Nephron progenitor cell (in vitro differentiated cells): ENCODE results near the gene CLCNKB.

Source experiments
- DNase-seq: peaks from one replicate; pipeline ENCODE4 v3.0.0; 2021
- H3K27ac Mint-ChIP-seq: 2 replicates; pipeline ENCODE4 v1.8.0; 2021; ENCODE audit warnings: mild to moderate bottlenecking, moderate library complexity, mixed read lengths
- H3K27me3 Mint-ChIP-seq: 2 replicates; pipeline ENCODE4 v1.8.0; 2021; ENCODE audit warnings: mild to moderate bottlenecking, low read depth, mixed read lengths; ENCODE audit not compliant: poor library complexity
- H3K36me3 Mint-ChIP-seq: 2 replicates; pipeline ENCODE4 v1.8.0; 2021; ENCODE audit warnings: low read depth, mixed read lengths
- H3K4me1 Mint-ChIP-seq: 2 replicates; pipeline ENCODE4 v1.8.0; 2021; ENCODE audit warnings: mixed read lengths
- H3K4me3 Mint-ChIP-seq: 2 replicates; pipeline ENCODE4 v1.8.0; 2021; ENCODE audit warnings: mild to moderate bottlenecking, moderate library complexity, mixed read lengths
- H3K9me3 Mint-ChIP-seq: 2 replicates; pipeline ENCODE4 v1.8.0; 2021; ENCODE audit warnings: mild to moderate bottlenecking, moderate library complexity, mixed read lengths
- TF ChIP-seq, protein P1 (sequence below): fragments of 200-600 bp; sonication (generic); IDR thresholded peaks from 2 replicates; pipeline ENCODE4 v1.5.0; 2021; ENCODE audit warnings: antibody characterized with exemption

CLCNKB gene

GRCh38 chr1:16072095-16072494 is 28.5 kb downstream of the CLCNKB start:
- Mint-ChIP-seq H3K36me3 (no peaks in the 10 kb centered on the region), H3K27me3 (peaks cover 53% of the 10 kb centered on the region), H3K4me3 (peak overlapping the region; percentile 35), H3K27ac (no peak overlapping the region), H3K9me3 (no peaks in the 10 kb centered on the region), H3K4me1 (peaks cover 35% of the 10 kb centered on the region)
- no peak for DNase-seq
- TF ChIP-seq, protein P1, sequence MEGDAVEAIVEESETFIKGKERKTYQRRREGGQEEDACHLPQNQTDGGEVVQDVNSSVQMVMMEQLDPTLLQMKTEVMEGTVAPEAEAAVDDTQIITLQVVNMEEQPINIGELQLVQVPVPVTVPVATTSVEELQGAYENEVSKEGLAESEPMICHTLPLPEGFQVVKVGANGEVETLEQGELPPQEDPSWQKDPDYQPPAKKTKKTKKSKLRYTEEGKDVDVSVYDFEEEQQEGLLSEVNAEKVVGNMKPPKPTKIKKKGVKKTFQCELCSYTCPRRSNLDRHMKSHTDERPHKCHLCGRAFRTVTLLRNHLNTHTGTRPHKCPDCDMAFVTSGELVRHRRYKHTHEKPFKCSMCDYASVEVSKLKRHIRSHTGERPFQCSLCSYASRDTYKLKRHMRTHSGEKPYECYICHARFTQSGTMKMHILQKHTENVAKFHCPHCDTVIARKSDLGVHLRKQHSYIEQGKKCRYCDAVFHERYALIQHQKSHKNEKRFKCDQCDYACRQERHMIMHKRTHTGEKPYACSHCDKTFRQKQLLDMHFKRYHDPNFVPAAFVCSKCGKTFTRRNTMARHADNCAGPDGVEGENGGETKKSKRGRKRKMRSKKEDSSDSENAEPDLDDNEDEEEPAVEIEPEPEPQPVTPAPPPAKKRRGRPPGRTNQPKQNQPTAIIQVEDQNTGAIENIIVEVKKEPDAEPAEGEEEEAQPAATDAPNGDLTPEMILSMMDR = no peak

DNA sequence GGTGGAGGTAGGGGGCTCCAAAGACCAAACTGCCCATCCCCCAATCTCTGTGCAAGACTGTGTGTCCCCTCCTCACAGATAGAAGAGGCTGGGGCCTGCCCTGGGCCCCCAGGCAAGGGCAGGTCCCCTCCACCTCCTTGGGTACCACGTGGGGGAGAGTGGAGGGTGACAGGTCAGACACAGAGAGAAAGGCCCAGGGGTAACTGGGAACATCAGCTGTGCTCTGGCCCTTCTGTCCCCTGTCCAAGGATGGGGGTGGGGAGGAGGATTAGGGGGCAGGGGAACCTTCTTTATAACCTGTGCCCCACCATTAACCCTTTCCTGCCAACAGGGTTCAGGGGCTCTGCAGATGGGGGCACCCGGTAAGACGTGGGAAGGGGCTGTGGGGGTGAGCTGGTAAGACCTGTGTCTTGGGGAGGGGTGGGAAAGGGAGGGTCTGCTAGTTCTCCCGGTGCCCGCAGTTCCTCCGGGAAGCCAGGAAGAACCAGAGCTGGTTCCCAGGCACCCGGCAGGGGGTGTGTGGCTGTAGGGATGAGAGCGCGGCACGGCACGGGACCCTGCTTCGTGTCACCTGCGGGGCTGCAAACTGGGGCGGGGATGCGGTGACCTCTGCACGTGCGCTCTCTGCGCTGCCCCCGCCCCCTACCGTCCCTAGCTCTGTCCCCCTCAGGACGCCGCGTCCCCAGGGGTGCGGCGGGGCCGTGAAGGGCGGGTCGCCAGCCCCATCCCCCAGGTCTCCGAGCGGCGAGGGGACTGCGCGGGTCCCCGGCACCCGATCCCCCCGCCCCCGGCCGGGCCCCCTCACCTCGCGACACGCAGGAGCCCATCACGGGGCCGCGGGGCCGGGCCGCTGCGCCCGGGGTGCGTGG is 29.3 kb downstream of the CLCNKB start:
- H3K4me1 Mint-ChIP-seq = peaks cover 35% of the 10 kb centered on the region
- DNase-seq = peak; percentile 48
- no peaks in the 10 kb centered on the region for H3K9me3 Mint-ChIP-seq
- H3K4me3 Mint-ChIP-seq = peak overlapping the region; percentile 45
- H3K36me3 Mint-ChIP-seq = no peaks in the 10 kb centered on the region
- H3K27ac Mint-ChIP-seq = no peak overlapping the region
- H3K27me3 Mint-ChIP-seq = peaks cover 55% of the 10 kb centered on the region
- TF ChIP-seq, protein P1 = no peak

DNA sequence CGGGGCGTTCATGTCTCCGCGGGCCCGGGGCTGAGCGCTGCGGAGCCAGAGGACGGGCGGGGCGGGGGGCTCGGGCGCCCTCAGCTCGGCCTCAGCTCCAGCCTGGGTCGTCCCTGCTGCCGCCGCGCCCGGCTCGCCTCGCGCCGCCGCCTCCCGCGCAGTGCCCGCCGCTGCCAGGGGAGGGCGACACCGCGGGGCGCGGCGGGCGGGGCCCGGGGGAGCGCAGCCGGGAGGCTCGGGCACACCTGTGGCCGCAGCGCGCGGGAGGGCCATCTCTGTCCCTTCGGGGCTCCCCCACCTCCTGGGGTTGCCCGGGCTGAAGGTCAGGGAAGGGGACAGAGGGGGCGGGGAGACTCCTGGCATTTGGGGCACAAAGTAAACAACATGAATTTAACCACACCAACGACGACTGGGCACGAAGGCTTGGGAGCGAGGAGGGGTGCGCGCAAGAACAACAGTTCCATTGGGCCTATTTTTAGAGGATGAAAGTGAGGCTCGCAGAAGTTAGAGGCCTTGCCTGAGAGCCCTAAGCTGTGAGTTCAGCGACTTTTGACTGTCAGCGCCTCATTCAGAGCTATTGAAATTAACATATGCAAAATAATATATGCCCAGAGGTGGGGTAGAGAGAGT is 30.0 kb downstream of the CLCNKB start, which contains the start of gene FAM131C:
TSS of gene FAM131C (minus strand) at position 162 of the 630 bp plus-strand sequence. CDS start 209 bp downstream, outside the sequence.
- DNase-seq = peak; percentile 67
- peaks cover 55% of the 10 kb centered on the region for H3K27me3 Mint-ChIP-seq
- H3K36me3 Mint-ChIP-seq = no peaks in the 10 kb centered on the region
- no peaks in the 10 kb centered on the region for H3K9me3 Mint-ChIP-seq
- H3K4me1 Mint-ChIP-seq = peaks cover 27% of the 10 kb centered on the region
- TF ChIP-seq, protein P1 = no peak
- no peak within 1 kb of the TSS for H3K27ac Mint-ChIP-seq
- peak within 1 kb of the TSS; percentile 85 for H3K4me3 Mint-ChIP-seq

DNA sequence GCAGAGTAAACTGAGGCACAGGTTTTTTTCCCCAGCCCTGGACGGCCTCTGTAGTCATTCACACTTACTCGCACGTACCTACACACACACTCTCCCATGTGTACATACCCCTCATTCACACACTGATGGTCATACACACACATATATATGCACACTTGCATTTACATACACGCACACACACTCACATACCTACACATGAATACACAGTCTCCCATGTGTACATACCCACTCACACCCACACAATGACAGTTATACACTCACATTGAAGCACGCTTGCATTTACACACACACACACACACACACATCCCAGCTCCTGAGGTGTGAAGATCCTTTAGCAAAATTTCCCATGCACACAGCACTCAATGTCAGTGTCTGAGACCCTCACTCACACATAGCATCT is 30.6 kb downstream of the CLCNKB start:
- Mint-ChIP-seq H3K27ac (no peak overlapping the region), H3K36me3 (no peaks in the 10 kb centered on the region)

DNA sequence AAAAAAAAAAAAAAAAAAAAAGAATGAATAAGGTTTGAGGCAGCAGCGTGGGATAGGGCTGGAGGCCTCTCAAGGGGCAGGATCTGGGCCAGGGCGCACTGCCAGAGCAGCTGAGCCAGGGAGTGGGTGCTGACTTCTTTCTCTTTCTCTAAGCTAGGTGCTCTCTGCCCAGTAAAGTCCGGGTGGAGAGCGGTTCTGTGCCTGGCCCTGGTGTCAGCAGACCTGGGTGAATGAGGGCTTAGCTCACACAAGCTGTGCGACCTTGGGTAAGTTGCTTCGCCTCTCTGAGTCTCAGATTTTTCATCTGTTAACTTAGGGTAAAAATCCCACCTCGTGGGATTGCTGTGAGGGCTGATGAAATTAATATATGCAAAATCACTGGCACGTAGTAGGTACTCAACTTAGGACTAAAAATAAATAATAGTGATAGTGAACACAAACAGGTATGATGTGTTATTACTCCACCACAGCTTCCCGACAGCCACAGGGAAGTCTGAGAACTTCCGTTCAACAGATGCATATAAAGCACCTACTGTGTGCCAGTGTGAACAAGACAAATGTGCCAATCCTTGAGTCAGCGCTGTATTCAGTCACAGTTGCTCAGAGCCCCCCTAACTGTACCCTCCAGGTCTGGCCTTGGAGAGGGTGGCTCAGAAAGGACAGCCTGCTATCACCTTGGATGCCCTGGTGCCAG is 31.9 kb downstream of the CLCNKB start:
- Mint-ChIP-seq H3K27ac (no peak overlapping the region), H3K27me3 (peaks cover 50% of the 10 kb centered on the region), H3K36me3 (no peaks in the 10 kb centered on the region), H3K9me3 (no peaks in the 10 kb centered on the region), H3K4me1 (peaks cover 30% of the 10 kb centered on the region), H3K4me3 (no peak overlapping the region)
- DNase-seq = no peak
- TF ChIP-seq, protein P1 = no peak

More for the DNA sequence above, 30.6 kb downstream of the CLCNKB start:
- H3K4me1 Mint-ChIP-seq = peaks cover 30% of the 10 kb centered on the region
- DNase-seq = no peak
- TF ChIP-seq, protein P1 = no peak
- H3K4me3 Mint-ChIP-seq = peak overlapping the region; percentile 85
- H3K27me3 Mint-ChIP-seq = peaks cover 55% of the 10 kb centered on the region
- no peaks in the 10 kb centered on the region for H3K9me3 Mint-ChIP-seq
